Loucy (cell line): Measurements from ENCODE around the gene MTMR3.

Source experiments
- H2AFZ ChIP-seq: fragments of 200-600 bp; sonication (generic); 2 replicates; pipeline ENCODE4 v1.6.0; 2016; ENCODE audit warnings: antibody characterized with exemption, mild to moderate bottlenecking, low read length, moderate library complexity
- H3F3A ChIP-seq: fragments of 200-600 bp; 2 replicates; pipeline ENCODE4 v1.6.0; 2016; ENCODE audit warnings: antibody characterized with exemption, low read depth, mild to moderate bottlenecking
- H3K27me3 ChIP-seq: fragments of 200-600 bp; sonication (generic); 2 replicates; pipeline ENCODE4 v1.6.1; 2014; ENCODE audit warnings: low read length, mild to moderate bottlenecking; ENCODE audit not compliant: insufficient read depth, poor library complexity, severe bottlenecking
- H3K36me3 ChIP-seq: fragments of 200-600 bp; sonication (generic); 2 replicates; pipeline ENCODE4 v1.6.1; 2016; ENCODE audit warnings: low read length; ENCODE audit not compliant: insufficient read depth
- H3K4me1 ChIP-seq: fragments of 200-600 bp; sonication (generic); 2 replicates; pipeline ENCODE4 v1.5.1; 2014; ENCODE audit warnings: low read length, mild to moderate bottlenecking; ENCODE audit not compliant: insufficient read depth, poor library complexity, severe bottlenecking
- H3K4me2 ChIP-seq: fragments of 200-600 bp; sonication (generic); 2 replicates; pipeline ENCODE4 v1.6.0; 2014; ENCODE audit warnings: antibody characterized with exemption, low read length, low read depth, mild to moderate bottlenecking; ENCODE audit not compliant: poor library complexity, severe bottlenecking
- H3K4me3 ChIP-seq: fragments of 200-600 bp; sonication (generic); 2 replicates; pipeline ENCODE4 v1.5.1; 2014; ENCODE audit warnings: low read length, mild to moderate bottlenecking, mixed read lengths; ENCODE audit not compliant: poor library complexity, severe bottlenecking
- H3K79me2 ChIP-seq: fragments of 200-600 bp; sonication (generic); 2 replicates; pipeline ENCODE4 v1.6.1; 2014; ENCODE audit warnings: low read length; ENCODE audit not compliant: insufficient read depth
- H3K9ac ChIP-seq: fragments of 200-600 bp; sonication (generic); 2 replicates; pipeline ENCODE4 v1.6.0; 2014; ENCODE audit warnings: mild to moderate bottlenecking, low read depth, low read length, moderate library complexity; ENCODE audit not compliant: poor library complexity, severe bottlenecking
- H3K9me2 ChIP-seq: fragments of 200-600 bp; sonication (generic); replicated peaks from 2 replicates; pipeline ENCODE4 v1.6.1; 2016; ENCODE audit warnings: low read depth, low read length, mixed read lengths
- H3K9me3 ChIP-seq: fragments of 200-600 bp; sonication (generic); 2 replicates; pipeline ENCODE4 v1.6.1; 2014; ENCODE audit warnings: mild to moderate bottlenecking, antibody characterized with exemption, low read length, low read depth; ENCODE audit not compliant: insufficient read depth
- H4K20me1 ChIP-seq: fragments of 200-600 bp; sonication (generic); 2 replicates; pipeline ENCODE4 v1.6.0; 2014; ENCODE audit warnings: antibody characterized with exemption, low read length, mild to moderate bottlenecking; ENCODE audit not compliant: insufficient read depth, poor library complexity, severe bottlenecking
- EZH2phosphoT487 ChIP-seq: fragments of 200-600 bp; IDR thresholded peaks from 2 replicates; pipeline ENCODE4 v1.6.1; 2018; ENCODE audit warnings: antibody characterized with exemption, mild to moderate bottlenecking, moderate library complexity, borderline replicate concordance
- TF ChIP-seq, protein P1 (sequence below): fragments of 200-600 bp; sonication (generic); conservative IDR thresholded peaks from 2 replicates; pipeline ENCODE4 v1.5.1; 2014; ENCODE audit warnings: mild to moderate bottlenecking, antibody characterized with exemption, low read length

The MTMR3 gene

DNA sequence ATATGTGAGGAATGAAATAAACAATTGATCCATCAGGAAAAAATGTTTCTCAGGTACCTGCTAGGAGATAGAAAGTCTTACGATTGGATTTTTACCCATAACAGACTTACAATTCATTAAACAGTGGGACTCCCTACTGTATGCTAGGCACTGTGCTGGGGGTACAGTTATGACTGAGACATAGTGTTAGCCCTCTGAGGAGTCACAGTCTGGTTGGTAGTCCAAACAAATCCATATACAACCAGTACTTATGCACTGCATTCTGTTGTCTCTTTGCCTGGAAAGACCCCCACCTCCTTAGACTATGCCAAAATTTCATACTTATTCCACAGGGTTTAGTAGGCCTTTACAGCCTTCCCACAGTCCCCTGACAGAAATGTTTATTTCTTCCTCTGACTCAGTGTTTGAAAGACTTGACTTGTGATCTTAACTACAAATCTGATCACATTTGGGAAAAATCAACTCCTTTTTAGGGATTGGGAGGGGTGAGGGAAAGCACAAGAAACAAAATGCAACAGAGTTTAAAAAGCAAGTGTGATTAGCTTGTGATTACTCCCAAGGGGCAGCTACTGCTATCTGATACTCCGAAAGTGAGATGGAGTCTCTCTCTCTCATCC lies 127.9 kb downstream of the MTMR3 start:
- Histone ChIP-seq H2AFZ (no peak overlapping the region), H3F3A (no peaks in the 10 kb centered on the region), H3K9me3 (no peaks in the 10 kb centered on the region), H3K4me1 (no peaks in the 10 kb centered on the region), H4K20me1 (no peaks in the 10 kb centered on the region), H3K9me2 (no peaks in the 10 kb centered on the region), H3K27me3 (no peaks in the 10 kb centered on the region), H3K9ac (no peak overlapping the region), H3K79me2 (no peaks in the 10 kb centered on the region), H3K4me3 (no peak overlapping the region), H3K4me2 (no peak overlapping the region), H3K36me3 (peaks cover 77% of the 10 kb centered on the region)
- TF ChIP-seq EZH2phosphoT487 = no peak
- TF ChIP-seq, protein P1, sequence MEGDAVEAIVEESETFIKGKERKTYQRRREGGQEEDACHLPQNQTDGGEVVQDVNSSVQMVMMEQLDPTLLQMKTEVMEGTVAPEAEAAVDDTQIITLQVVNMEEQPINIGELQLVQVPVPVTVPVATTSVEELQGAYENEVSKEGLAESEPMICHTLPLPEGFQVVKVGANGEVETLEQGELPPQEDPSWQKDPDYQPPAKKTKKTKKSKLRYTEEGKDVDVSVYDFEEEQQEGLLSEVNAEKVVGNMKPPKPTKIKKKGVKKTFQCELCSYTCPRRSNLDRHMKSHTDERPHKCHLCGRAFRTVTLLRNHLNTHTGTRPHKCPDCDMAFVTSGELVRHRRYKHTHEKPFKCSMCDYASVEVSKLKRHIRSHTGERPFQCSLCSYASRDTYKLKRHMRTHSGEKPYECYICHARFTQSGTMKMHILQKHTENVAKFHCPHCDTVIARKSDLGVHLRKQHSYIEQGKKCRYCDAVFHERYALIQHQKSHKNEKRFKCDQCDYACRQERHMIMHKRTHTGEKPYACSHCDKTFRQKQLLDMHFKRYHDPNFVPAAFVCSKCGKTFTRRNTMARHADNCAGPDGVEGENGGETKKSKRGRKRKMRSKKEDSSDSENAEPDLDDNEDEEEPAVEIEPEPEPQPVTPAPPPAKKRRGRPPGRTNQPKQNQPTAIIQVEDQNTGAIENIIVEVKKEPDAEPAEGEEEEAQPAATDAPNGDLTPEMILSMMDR = no peak

GRCh38 chr22:30013201-30013600 lies 130.2 kb downstream of the MTMR3 start:
- peaks cover 77% of the 10 kb centered on the region for H3K36me3 ChIP-seq
- H3K27me3 ChIP-seq = no peaks in the 10 kb centered on the region
- no peaks in the 10 kb centered on the region for H3K9me2 ChIP-seq
- H3K9ac ChIP-seq = no peak overlapping the region
- H3K4me3 ChIP-seq = no peak overlapping the region
- no peaks in the 10 kb centered on the region for H3K9me3 ChIP-seq
- H3K4me2 ChIP-seq = no peak overlapping the region
- H2AFZ ChIP-seq = no peak overlapping the region
- no peaks in the 10 kb centered on the region for H3F3A ChIP-seq
- H3K79me2 ChIP-seq = no peaks in the 10 kb centered on the region
- no peaks in the 10 kb centered on the region for H4K20me1 ChIP-seq
- TF ChIP-seq, protein P1 = no peak
- no peak for TF ChIP-seq EZH2phosphoT487
- no peaks in the 10 kb centered on the region for H3K4me1 ChIP-seq

- Histone ChIP-seq H3K36me3 (peaks cover 78% of the 10 kb centered on the region), H3K4me3 (no peak overlapping the region), H3K79me2 (no peaks in the 10 kb centered on the region), H3K4me1 (no peaks in the 10 kb centered on the region), H3K27me3 (no peaks in the 10 kb centered on the region), H3K9me2 (no peaks in the 10 kb centered on the region), H2AFZ (no peak overlapping the region), H3K9ac (no peak overlapping the region), H3K9me3 (no peaks in the 10 kb centered on the region), H3K4me2 (no peak overlapping the region), H3F3A (no peaks in the 10 kb centered on the region), H4K20me1 (no peaks in the 10 kb centered on the region)
- no peak for TF ChIP-seq EZH2phosphoT487
- TF ChIP-seq, protein P1 = no peak
Measured at GRCh38 chr22:30014244-30014643, 131.3 kb downstream of the MTMR3 start.
